ENCODE results near the gene CRYL1.

CRYL1 gene

GRCh38 chr13:20401931-20402856, 123.5 kb downstream of the CRYL1 start:
- no peaks in the 10 kb centered on the region for H3K9me3 Mint-ChIP-seq
- peak overlapping the region; percentile 78 for H3K27ac Mint-ChIP-seq
- peaks cover 25% of the 10 kb centered on the region for H3K4me1 Mint-ChIP-seq
- peaks cover 42% of the 10 kb centered on the region for H3K27me3 Mint-ChIP-seq (ENCODE audit: low read depth, poor library complexity)
- no peaks in the 10 kb centered on the region for H3K36me3 Mint-ChIP-seq (ENCODE audit: low read depth)
- no peak overlapping the region for H3K4me3 Mint-ChIP-seq
- TF ChIP-seq CTCF (IDR thresholded peaks at IDR 0.05): no peak
- no peak for DNase-seq

- peaks cover 18% of the 10 kb centered on the region for H3K4me1 Mint-ChIP-seq
- DNase-seq: no peak
- H3K36me3 Mint-ChIP-seq (ENCODE audit: low read depth): no peaks in the 10 kb centered on the region
- no peaks in the 10 kb centered on the region for H3K9me3 Mint-ChIP-seq
- H3K27me3 Mint-ChIP-seq (ENCODE audit: low read depth, poor library complexity): peaks cover 39% of the 10 kb centered on the region
- H3K27ac Mint-ChIP-seq: peak overlapping the region; percentile 56
- no peak for TF ChIP-seq CTCF (IDR thresholded peaks at IDR 0.05)
- no peak overlapping the region for H3K4me3 Mint-ChIP-seq
These were observed 124.1 kb downstream of the CRYL1 start for GRCh38 chr13:20401531-20401930.

GRCh38 chr13:20400774-20401173, 124.9 kb downstream of the CRYL1 start:
- DNase-seq: no peak
- H3K27me3 Mint-ChIP-seq (ENCODE audit: low read depth, poor library complexity): peaks cover 33% of the 10 kb centered on the region

GRCh38 chr13:20399961-20400360, 125.7 kb downstream of the CRYL1 start:
- no peak overlapping the region for H3K27ac Mint-ChIP-seq
- H3K27me3 Mint-ChIP-seq (ENCODE audit: low read depth, poor library complexity): peaks cover 26% of the 10 kb centered on the region
- TF ChIP-seq CTCF (IDR thresholded peaks at IDR 0.05): no peak
- H3K4me3 Mint-ChIP-seq: no peak overlapping the region
- no peak for DNase-seq
- peaks cover 10% of the 10 kb centered on the region for H3K4me1 Mint-ChIP-seq
- H3K36me3 Mint-ChIP-seq (ENCODE audit: low read depth): no peaks in the 10 kb centered on the region
- no peaks in the 10 kb centered on the region for H3K9me3 Mint-ChIP-seq

More at GRCh38 chr13:20400774-20401173, 124.9 kb downstream of the CRYL1 start:
- H3K4me3 Mint-ChIP-seq: no peak overlapping the region
- peaks cover 10% of the 10 kb centered on the region for H3K4me1 Mint-ChIP-seq
- no peak for TF ChIP-seq CTCF (IDR thresholded peaks at IDR 0.05)
- H3K9me3 Mint-ChIP-seq: no peaks in the 10 kb centered on the region
- H3K27ac Mint-ChIP-seq: no peak overlapping the region
- no peaks in the 10 kb centered on the region for H3K36me3 Mint-ChIP-seq (ENCODE audit: low read depth)

- Mint-ChIP-seq H3K9me3 (no peaks in the 10 kb centered on the region), H3K36me3 (ENCODE audit: low read depth) (no peaks in the 10 kb centered on the region), H3K27me3 (ENCODE audit: low read depth, poor library complexity) (peaks cover 24% of the 10 kb centered on the region), H3K4me1 (peaks cover 10% of the 10 kb centered on the region), H3K27ac (no peak overlapping the region), H3K4me3 (no peak overlapping the region)
- no peak for TF ChIP-seq CTCF (IDR thresholded peaks at IDR 0.05)
- DNase-seq: no peak
These were observed 126.1 kb downstream of the CRYL1 start for GRCh38 chr13:20399515-20399914.

- DNase-seq: no peak
- H3K27ac Mint-ChIP-seq: no peak overlapping the region
- no peak overlapping the region for H3K4me3 Mint-ChIP-seq
- peaks cover 21% of the 10 kb centered on the region for H3K27me3 Mint-ChIP-seq (ENCODE audit: low read depth, poor library complexity)
- H3K4me1 Mint-ChIP-seq: peaks cover 6% of the 10 kb centered on the region
- H3K9me3 Mint-ChIP-seq: no peaks in the 10 kb centered on the region
- TF ChIP-seq CTCF (IDR thresholded peaks at IDR 0.05): no peak
- no peaks in the 10 kb centered on the region for H3K36me3 Mint-ChIP-seq (ENCODE audit: low read depth)
These were observed 127.2 kb downstream of the CRYL1 start for GRCh38 chr13:20398459-20398858.
